GM21526 (cell line): ENCODE measurements around the gene SESN1.
"Not testable (repeated sequence)": the region's sequence is repeated elsewhere in the genome, so short reads cannot be mapped to it uniquely, and the experiment has no call there.

Experiments used
- ATAC-seq: cut with Tn5 transposase; IDR thresholded peaks from one replicate; pipeline ENCODE4 v1.9.1; 2021; ENCODE audit warnings: moderate library complexity; ENCODE audit not compliant: unreplicated experiment, low FRiP score

Gene SESN1

GRCh38 chr6:109095835-109096084, 1.1 kb upstream of the SESN1 start:
- ATAC-seq, result no peak

- peak; percentile 72 for ATAC-seq
Observed at GRCh38 chr6:109095036-109095834, 589 bp upstream of the SESN1 start, which contains the start of gene CEP57L1. Gene CEP57L1, plus strand, starts transcription at chr6:109095507. Its CDS starts 49,715 bp downstream, at chr6:109145222.

GRCh38 chr6:109093732-109094415, 772 bp downstream of the SESN1 start:
- ATAC-seq, result no peak

GRCh38 chr6:109092074-109092473, 2.6 kb downstream of the SESN1 start:
- ATAC-seq, result no peak

- no peak for ATAC-seq
Observed at GRCh38 chr6:109091314-109092024, 3.2 kb downstream of the SESN1 start.

GRCh38 chr6:109088995-109089394, 5.7 kb downstream of the SESN1 start:
- no peak for ATAC-seq

- no peak for ATAC-seq
Observed at GRCh38 chr6:109087661-109088264, 6.9 kb downstream of the SESN1 start.

- not testable (repeated sequence) for ATAC-seq
Observed at GRCh38 chr6:109084146-109084545, 10.5 kb downstream of the SESN1 start.

- no peak for ATAC-seq
Observed at GRCh38 chr6:109083657-109084056, 11.0 kb downstream of the SESN1 start.

- ATAC-seq, result no peak
Observed at GRCh38 chr6:109082188-109082577, 12.5 kb downstream of the SESN1 start.

- no peak for ATAC-seq
Observed at GRCh38 chr6:109081516-109082187, 13.0 kb downstream of the SESN1 start.

GRCh38 chr6:109081026-109081425, 13.6 kb downstream of the SESN1 start:
- no peak for ATAC-seq

GRCh38 chr6:109079981-109080380, 14.7 kb downstream of the SESN1 start:
- no peak for ATAC-seq

GRCh38 chr6:109076377-109076776, 18.3 kb downstream of the SESN1 start:
- ATAC-seq, result no peak

- ATAC-seq, result no peak
Observed at GRCh38 chr6:109075934-109076333, 18.7 kb downstream of the SESN1 start.

GRCh38 chr6:109074133-109074415, 20.6 kb downstream of the SESN1 start:
- no peak for ATAC-seq

GRCh38 chr6:109073344-109074132, 21.1 kb downstream of the SESN1 start:
- no peak for ATAC-seq

GRCh38 chr6:109071125-109071917, 23.3 kb downstream of the SESN1 start:
- no peak for ATAC-seq

- no peak for ATAC-seq
Observed at GRCh38 chr6:109069746-109070145, 24.9 kb downstream of the SESN1 start.
